Thyroid gland (tissue), 4 donors: ENCODE data around the gene NDUFS6. TPM values are rescaled to one million over a fixed set of nuclear protein-coding genes. Genes with fewer than 3 reads are reported as not detected.
"Not testable (repeated sequence)": the region's sequence is repeated elsewhere in the genome, so short reads cannot be mapped to it uniquely, and the experiment has no call there.

Experiments used
- DNase-seq, 2 donors: peaks; one replicate each; pipeline ENCODE4 v3.0.0-alpha.2; 2019
- H3K27ac ChIP-seq, 3 donors: fragments of 200-600 bp; sonication (generic); 1 replicate in 2 of 3; 2 replicates in 1 of 3; pipeline ENCODE4 v1.5.1; 2016 to 2019; ENCODE audit warnings: mild to moderate bottlenecking in 1 of 3, moderate library complexity in 1 of 3
- H3K27me3 ChIP-seq: fragments of 200-600 bp; sonication (generic); one replicate; pipeline ENCODE4 v1.5.1; 2019
- H3K36me3 ChIP-seq, 2 donors: fragments of 200-600 bp; sonication (generic); one replicate each; pipeline ENCODE4 v1.5.1; 2016 to 2019
- H3K4me1 ChIP-seq, 2 donors: fragments of 200-600 bp; sonication (generic); one replicate each; pipeline ENCODE4 v1.5.1; 2017 to 2019
- H3K4me3 ChIP-seq, 3 donors: fragments of 200-600 bp; sonication (generic); replicated peaks in 1 of 3; 1 replicate in 2 of 3; 2 replicates in 1 of 3; pipeline ENCODE4 v1.5.1; 2016; ENCODE audit warnings: mild to moderate bottlenecking in 1 of 3
- H3K9me3 ChIP-seq: fragments of 200-600 bp; sonication (generic); one replicate; pipeline ENCODE4 v1.5.1; 2017
- CTCF ChIP-seq, 6 experiments: fragments of 200-600 bp in 3 of 6; fragments of 450-650 bp in 3 of 6; sonication (generic) in 3 of 6; IDR thresholded peaks; one replicate each; pipeline ENCODE4 v1.5.1; 2016 to 2019; ENCODE audit warnings: antibody characterized with exemption in 6 of 6, mild to moderate bottlenecking in 2 of 6, inconsistent platforms in 1 of 6, moderate library complexity in 1 of 6
- POLR2A ChIP-seq, 2 donors: fragments of 450-650 bp; IDR thresholded peaks; one replicate each; pipeline ENCODE4 v1.6.1; 2017; ENCODE audit warnings: antibody characterized with exemption in 2 of 2, mild to moderate bottlenecking in 2 of 2, moderate library complexity in 1 of 2
- WGBS, 2 donors: methylation state at CpG; one replicate each; pipeline ENCODE4 v1.1.5; 2017; 5-methylcytosine and 5-hydroxymethylcytosine counted together
- intact Hi-C: fragments of 100-400 bp; cut with DNase I; formaldehyde crosslinking; loops from one replicate; pipeline ENCODE4 v1.15.1; 2023
- total RNA-seq, 4 donors: library from RNA; depleted of rRNA; stranded (reverse); fragments of >200 nt; gene quantifications; one replicate each; pipeline ENCODE4 v1.2.3, GENCODE V29; 2016

The NDUFS6 gene
- total RNA-seq, 4 donors from 2014 or later = 35.8 to 127 (median 54.4) TPM

- DNase-seq = no peak
- intact Hi-C loops = no loop called here
- Histone ChIP-seq H3K4me1 (no peaks in the 10 kb centered on the region), H3K9me3 (no peaks in the 10 kb centered on the region), H3K4me3 (no peak overlapping the region), H3K27me3 (no peaks in the 10 kb centered on the region), H3K36me3 (no peaks in the 10 kb centered on the region), H3K27ac (no peak overlapping the region)
- WGBS, 2 donors = 85 to 90% methylated on average over 12 of the region's 12 CpGs
- no peak for TF ChIP-seq CTCF (IDR thresholded peaks at IDR 0.05)
Observed at GRCh38 chr5:1787472-1788047, 13.6 kb upstream of the NDUFS6 start.

- H3K27me3 ChIP-seq = no peaks in the 10 kb centered on the region
- no peak overlapping the region for H3K27ac ChIP-seq
- H3K36me3 ChIP-seq = no peaks in the 10 kb centered on the region
- no peak for DNase-seq
- H3K9me3 ChIP-seq = no peaks in the 10 kb centered on the region
- no peaks in the 10 kb centered on the region for H3K4me1 ChIP-seq
- H3K4me3 ChIP-seq = no peak overlapping the region
- 91% methylated on average over 7 of the region's 7 CpGs for WGBS, 2 donors
- TF ChIP-seq CTCF (IDR thresholded peaks at IDR 0.05) (no peak), POLR2A (IDR thresholded peaks at IDR 0.05) (no peak)
- intact Hi-C loops = no loop called here
Observed at GRCh38 chr5:1788200-1788599, 13.0 kb upstream of the NDUFS6 start.

- Histone ChIP-seq H3K4me3 (no peak overlapping the region), H3K27me3 (no peaks in the 10 kb centered on the region), H3K36me3 (no peaks in the 10 kb centered on the region), H3K4me1 (no peaks in the 10 kb centered on the region), H3K9me3 (no peaks in the 10 kb centered on the region), H3K27ac (no peak overlapping the region)
- intact Hi-C loops = no loop called here
- WGBS, 2 donors = 65% methylated on average over 15 of the region's 15 CpGs
- no peak for TF ChIP-seq POLR2A (IDR thresholded peaks at IDR 0.05)
- no peak for TF ChIP-seq CTCF (IDR thresholded peaks at IDR 0.05)
- no peak for DNase-seq
Observed at GRCh38 chr5:1788828-1789227, 12.4 kb upstream of the NDUFS6 start.

- not testable (repeated sequence) for H3K27ac ChIP-seq
Observed at GRCh38 chr5:1789438-1789833, 11.8 kb upstream of the NDUFS6 start.

GRCh38 chr5:1789834-1790471, 11.3 kb upstream of the NDUFS6 start:
- Histone ChIP-seq H3K4me3 (no peak overlapping the region), H3K4me1 (no peaks in the 10 kb centered on the region), H3K27me3 (no peaks in the 10 kb centered on the region), H3K27ac (no peak overlapping the region), H3K36me3 (no peaks in the 10 kb centered on the region), H3K9me3 (no peaks in the 10 kb centered on the region)
- 48 to 56% methylated on average over 10 of the region's 10 CpGs for WGBS, 2 donors
- intact Hi-C loops = loop anchor here (10.0 kb wide), 1 partner anchor 445 kb away; the partner anchor contains the start of gene CLPTM1L
- no peak for DNase-seq
- TF ChIP-seq CTCF (IDR thresholded peaks at IDR 0.05) (no peak), POLR2A (IDR thresholded peaks at IDR 0.05) (no peak)

More at GRCh38 chr5:1789438-1789833, 11.8 kb upstream of the NDUFS6 start:
- H3K27me3 ChIP-seq, H3K36me3 ChIP-seq, H3K4me3 ChIP-seq, DNase-seq, H3K4me1 ChIP-seq, H3K9me3 ChIP-seq, intact Hi-C loops: not testable (repeated sequence)
- WGBS, 2 donors = 85 to 93% methylated on average over 3 of the region's 3 CpGs
